HG03354 (cell line): ENCODE measurements around the gene PRR9.
A peak's percentile ranks its signal among the peaks of the same experiment; 100 is the strongest.
"Not testable (repeated sequence)": the region's sequence is repeated elsewhere in the genome, so short reads cannot be mapped to it uniquely, and the experiment has no call there.

Source experiments
- ATAC-seq: cut with Tn5 transposase; IDR thresholded peaks from one replicate; pipeline ENCODE4 v1.9.1; 2021; ENCODE audit warnings: mild to moderate bottlenecking; ENCODE audit not compliant: unreplicated experiment, poor library complexity, severe bottlenecking

PRR9 gene, protein sequence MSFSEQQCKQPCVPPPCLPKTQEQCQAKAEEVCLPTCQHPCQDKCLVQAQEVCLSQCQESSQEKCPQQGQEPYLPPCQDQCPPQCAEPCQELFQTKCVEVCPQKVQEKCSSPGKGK

GRCh38 chr1:153217212-153217611 is at the start of gene PRR9:
Gene PRR9, plus strand, starts transcription at chr1:153217584. Its CDS starts 561 bp downstream, at chr1:153218145.
- no peak for ATAC-seq

GRCh38 chr1:153168686-153169085 is 48.7 kb upstream of the PRR9 start:
- no peak for ATAC-seq

- no peak for ATAC-seq
Measured at GRCh38 chr1:153174624-153175023, 42.8 kb upstream of the PRR9 start.

- no peak for ATAC-seq
Measured at GRCh38 chr1:153178922-153179321, 38.5 kb upstream of the PRR9 start.

GRCh38 chr1:153180556-153180955 is 36.8 kb upstream of the PRR9 start:
- no peak for ATAC-seq

DNA sequence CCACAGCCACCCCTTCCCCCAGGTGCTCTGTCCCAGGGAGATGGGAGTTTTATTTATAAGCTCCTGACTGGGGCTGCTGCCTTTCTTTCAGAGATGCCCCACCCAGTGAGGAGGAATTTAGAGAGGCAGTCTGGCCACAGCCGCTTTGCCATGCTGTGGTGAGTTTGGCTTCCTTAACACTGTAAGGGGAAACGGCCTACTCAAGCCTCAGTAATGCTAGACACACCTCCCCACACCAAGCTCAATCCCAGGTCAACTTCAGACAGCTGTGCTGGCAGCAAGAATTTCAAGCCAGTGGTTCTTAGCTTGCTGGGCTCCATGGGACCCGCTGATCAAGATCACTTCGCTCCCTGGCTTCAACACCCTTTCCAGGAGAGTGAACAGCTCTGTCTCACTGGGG is 29.1 kb upstream of the PRR9 start:
- ATAC-seq, result not testable (repeated sequence)

- no peak for ATAC-seq
Measured at GRCh38 chr1:153190373-153190772, 27.0 kb upstream of the PRR9 start.

DNA sequence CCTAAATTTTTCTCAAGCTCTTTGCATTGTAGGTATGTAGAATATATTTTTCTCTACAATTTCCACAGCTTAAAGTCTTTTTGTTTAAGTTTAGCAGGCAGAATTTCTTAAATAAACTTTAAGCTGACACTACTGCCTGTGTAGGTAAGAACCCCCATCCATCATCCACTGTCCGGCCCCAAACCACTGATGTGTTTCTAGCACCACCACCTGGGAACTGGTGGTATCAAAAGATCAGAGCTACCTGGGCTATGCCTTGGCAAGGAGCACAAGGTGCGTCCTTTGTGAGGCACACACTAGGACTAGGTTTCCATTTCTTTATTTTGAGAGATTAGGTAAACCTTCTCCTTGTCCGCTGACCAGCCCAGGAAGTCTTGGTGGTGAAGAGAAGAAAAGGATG is 24.7 kb upstream of the PRR9 start:
- no peak for ATAC-seq

- no peak for ATAC-seq
Measured at GRCh38 chr1:153194331-153195050, 22.9 kb upstream of the PRR9 start.

- no peak for ATAC-seq
Measured at GRCh38 chr1:153195216-153195615, 22.2 kb upstream of the PRR9 start.

DNA sequence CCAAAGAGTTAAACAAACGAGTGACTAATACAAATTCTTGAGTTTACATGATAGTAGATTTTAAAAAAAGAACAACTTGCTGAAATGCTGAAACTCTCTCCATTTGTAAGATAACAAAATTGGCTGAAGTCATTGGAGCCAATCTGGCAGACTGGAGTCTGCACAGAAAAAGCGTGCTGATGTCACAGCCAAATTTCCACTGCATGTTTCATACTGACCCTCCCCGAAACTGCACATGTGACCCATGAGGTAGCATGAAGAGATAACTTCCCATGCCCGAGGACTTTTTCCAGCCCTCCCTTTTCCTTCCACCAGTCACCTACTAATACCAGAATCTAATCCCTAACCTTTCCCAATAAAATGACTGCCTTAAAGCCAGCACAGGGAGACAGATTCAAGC is 15.4 kb upstream of the PRR9 start:
- no peak for ATAC-seq

GRCh38 chr1:153203130-153203529 is 14.3 kb upstream of the PRR9 start, which contains the start of gene LELP1:
Gene LELP1, plus strand, starts transcription at chr1:153203430. Its CDS starts 1,278 bp downstream, at chr1:153204708.
- no peak for ATAC-seq

GRCh38 chr1:153206631-153207030 is 10.8 kb upstream of the PRR9 start:
- no peak for ATAC-seq

DNA sequence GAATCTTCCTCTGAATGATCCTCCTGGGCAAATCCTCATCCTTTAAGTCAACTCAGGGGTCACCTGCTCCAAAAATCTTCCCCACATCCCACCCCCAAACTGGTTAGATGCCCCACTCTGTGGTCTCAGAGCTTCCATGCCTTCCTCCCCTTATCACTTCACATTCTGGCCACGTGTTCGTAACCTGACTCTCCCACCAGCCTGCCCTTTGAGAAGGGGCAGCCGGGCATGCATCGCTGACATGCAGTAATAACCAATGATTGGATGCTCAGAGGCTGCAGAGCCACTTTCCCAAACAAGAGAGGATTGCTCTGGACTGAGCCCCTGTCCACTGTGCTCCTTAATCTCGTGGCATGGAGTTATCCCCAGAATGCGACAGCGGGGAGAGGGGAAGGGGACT is 7.2 kb upstream of the PRR9 start:
- no peak for ATAC-seq

DNA sequence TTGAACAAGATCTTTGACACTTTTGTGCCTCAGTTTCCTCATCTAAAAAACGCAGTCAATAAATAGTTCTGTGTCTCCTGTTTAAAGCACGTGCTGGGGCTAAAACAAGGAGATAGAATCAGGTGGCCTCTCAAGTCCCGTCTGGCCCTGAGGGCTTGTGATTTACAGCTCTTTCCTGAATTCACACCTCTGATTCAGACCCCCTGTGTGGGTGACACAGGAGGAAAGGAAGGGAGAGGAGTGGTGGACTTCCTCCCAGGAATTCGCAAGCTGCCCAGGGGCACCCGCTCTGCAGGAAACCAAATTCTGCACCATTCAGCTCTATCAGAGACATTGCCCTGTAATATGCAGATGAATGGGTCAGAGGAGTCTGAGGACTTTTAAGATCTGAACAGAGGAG is 5.2 kb upstream of the PRR9 start:
- no peak for ATAC-seq

DNA sequence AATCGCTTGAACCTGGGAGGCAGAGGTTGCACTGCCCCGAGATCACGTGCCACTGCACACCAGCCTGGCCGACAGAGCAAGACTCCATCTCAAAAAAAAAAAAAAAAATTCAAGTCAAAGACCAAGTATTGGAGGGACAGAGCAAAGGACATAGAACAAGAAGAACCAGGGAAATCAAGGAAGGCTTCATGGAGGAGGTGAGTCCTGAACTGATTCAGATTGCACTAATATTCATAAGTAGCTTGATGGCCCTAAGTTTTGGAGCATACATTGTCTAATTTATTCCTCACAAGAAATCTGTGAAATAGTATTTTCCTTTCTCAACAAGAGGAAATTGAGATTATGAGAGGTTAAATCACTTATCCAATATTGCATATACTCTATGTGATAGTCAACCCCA is 3.9 kb upstream of the PRR9 start:
- no peak for ATAC-seq

- no peak for ATAC-seq
Measured at GRCh38 chr1:153217744-153218416, 496 bp downstream of the PRR9 start.

- ATAC-seq, result no peak
Measured at GRCh38 chr1:153220606-153221303, 3.4 kb downstream of the PRR9 start.

DNA sequence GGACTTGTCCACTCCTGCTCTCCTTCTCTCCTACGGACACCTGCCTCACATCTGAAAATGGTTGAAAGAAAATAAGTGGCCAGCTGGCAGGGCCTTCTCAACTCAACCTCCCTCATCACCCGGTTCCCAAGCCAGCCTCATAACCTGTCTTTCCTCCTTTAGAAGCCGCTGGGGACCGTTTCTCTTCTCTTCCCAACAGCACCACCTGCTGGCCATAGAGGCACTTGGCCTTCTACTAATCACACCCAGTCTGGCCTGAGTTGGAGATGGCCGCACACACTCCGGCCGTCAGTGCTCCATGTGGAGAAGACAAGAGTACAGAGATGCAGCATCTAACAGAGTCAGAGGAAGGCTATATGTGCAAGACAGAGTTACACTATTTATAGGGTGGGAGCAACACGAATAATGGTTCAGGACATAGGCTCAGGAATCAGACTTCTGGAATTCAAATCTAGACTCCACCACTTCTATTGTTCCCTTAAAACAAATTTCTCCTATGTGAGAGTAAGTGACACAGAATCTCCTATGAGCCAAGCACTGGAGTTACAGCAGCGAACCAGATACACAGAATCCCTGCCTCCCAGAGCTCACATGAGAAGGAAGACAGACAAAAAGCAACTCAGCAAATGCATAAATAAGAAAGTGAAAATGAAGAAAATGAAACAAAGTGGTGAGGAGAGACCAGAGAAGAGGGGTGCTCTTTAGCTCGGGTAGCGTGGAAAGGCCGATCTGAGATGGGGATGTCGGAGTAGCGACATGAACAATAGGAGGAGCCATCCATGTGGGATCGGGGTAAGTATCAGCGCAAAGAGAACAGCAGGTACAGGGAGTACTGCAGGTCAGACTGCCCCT is 5.9 kb downstream of the PRR9 start:
- peak; percentile 85 for ATAC-seq

DNA sequence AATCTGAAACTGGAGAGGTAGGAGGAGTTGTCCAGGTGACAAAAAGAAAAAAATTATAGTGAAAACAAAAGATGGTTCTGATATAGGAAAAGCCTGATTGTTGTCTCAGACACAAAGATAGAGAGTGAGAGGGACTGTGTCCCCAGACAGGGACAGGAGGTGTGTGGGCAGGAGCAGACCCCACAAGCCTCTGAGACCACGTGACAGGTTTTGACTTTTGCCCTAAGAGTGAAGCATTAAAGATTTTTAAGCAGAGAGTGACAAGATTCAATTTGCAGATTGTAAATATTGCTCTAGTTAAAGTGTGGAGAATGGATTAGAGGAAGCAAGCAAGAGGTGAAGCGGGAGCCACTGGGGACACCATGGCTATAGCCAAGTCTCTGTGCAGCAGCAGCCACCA is 10.4 kb downstream of the PRR9 start:
- no peak for ATAC-seq
